ENCODE results near the gene SNX33.
"Not testable (repeated sequence)": the region's sequence is repeated elsewhere in the genome, so short reads cannot be mapped to it uniquely, and the experiment has no call there.

The SNX33 gene, protein sequence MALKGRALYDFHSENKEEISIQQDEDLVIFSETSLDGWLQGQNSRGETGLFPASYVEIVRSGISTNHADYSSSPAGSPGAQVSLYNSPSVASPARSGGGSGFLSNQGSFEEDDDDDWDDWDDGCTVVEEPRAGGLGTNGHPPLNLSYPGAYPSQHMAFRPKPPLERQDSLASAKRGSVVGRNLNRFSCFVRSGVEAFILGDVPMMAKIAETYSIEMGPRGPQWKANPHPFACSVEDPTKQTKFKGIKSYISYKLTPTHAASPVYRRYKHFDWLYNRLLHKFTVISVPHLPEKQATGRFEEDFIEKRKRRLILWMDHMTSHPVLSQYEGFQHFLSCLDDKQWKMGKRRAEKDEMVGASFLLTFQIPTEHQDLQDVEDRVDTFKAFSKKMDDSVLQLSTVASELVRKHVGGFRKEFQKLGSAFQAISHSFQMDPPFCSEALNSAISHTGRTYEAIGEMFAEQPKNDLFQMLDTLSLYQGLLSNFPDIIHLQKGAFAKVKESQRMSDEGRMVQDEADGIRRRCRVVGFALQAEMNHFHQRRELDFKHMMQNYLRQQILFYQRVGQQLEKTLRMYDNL

GRCh38 chr15:75647370-75648155 lies at the start of gene SNX33:
Gene SNX33, plus strand, starts transcription at chr15:75647912. Its CDS starts 1,191 bp downstream, at chr15:75649103.
- DNase-seq: peak; percentile 52

DNA sequence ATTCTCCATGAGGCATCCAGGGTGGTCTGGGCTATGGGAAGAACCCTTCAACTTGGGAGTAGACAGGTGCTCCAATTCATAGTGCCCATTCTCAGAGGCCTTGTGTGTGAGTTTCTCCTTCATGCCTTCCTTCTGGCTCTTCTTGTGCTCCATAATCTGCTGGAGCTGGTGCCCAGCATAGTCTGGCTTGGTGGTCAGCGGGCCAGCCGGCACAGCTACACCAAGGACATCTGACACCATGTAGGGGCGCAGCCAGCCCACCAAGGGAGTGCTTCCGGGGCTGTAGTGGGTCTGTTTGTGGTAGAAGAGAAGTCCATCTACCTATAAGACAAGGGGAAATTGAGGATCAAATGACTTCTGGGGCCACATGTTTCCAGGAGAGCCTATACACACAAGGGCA lies 49.4 kb upstream of the SNX33 start:
- no peak for DNase-seq

GRCh38 chr15:75599401-75599800 lies 48.3 kb upstream of the SNX33 start:
- no peak for DNase-seq

GRCh38 chr15:75606026-75606425 lies 41.7 kb upstream of the SNX33 start:
- no peak for DNase-seq

- no peak for DNase-seq
Measured at GRCh38 chr15:75606711-75607699, 40.7 kb upstream of the SNX33 start.

DNA sequence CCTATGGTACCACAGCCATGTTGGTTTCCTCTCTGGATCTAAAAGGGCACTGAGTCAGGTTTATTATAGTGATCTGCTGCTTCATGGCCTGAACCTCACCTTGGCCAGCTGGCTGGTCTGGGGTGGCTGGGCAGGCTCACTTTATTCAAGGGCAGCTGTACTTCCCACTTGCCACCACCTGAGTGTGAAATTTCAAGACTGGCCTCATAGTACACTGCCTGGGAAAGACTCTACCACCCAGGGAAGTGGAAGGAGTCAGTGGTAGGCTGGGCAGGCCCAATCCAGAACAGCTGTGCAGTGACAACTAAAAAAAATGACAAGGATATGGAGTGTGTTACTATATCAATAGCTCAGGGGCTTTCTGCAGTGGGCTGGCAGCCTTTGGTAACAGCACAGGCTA lies 30.9 kb upstream of the SNX33 start:
- DNase-seq: no peak

- DNase-seq: no peak
Measured at GRCh38 chr15:75620058-75620820, 27.5 kb upstream of the SNX33 start.

- DNase-seq: no peak
Measured at GRCh38 chr15:75620841-75621391, 26.8 kb upstream of the SNX33 start.

GRCh38 chr15:75622505-75622904 lies 25.2 kb upstream of the SNX33 start:
- DNase-seq: no peak

GRCh38 chr15:75625542-75626347 lies 22.0 kb upstream of the SNX33 start, which contains the start of gene SNUPN:
Gene SNUPN, minus strand, starts transcription at chr15:75625725. Its CDS starts 4,674 bp downstream, at chr15:75621051.
- DNase-seq: peak; percentile 95

DNA sequence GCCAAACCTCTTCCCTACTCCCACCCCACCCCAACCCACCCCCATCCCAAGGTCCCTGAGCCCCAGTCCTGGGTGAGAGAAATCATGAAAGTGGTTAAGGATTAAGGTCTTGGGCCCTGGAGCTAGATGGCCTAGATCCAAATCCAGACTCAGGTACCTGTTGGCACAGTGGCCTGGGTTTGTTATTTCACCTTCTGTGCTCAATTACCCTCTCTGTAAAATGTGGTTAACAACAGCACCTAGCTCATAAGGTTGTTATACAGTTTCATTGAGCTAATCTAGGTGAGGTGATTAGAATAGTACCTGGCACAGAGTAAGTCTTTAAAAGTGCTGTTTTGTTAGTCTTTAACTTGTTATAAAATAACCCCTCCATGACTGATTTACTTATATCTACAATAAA lies 15.8 kb upstream of the SNX33 start:
- DNase-seq: no peak

GRCh38 chr15:75633922-75634321 lies 13.8 kb upstream of the SNX33 start:
- DNase-seq: not testable (repeated sequence)

GRCh38 chr15:75636026-75636425 lies 11.7 kb upstream of the SNX33 start:
- no peak for DNase-seq

GRCh38 chr15:75637245-75638009 lies 10.3 kb upstream of the SNX33 start:
- DNase-seq: no peak

DNA sequence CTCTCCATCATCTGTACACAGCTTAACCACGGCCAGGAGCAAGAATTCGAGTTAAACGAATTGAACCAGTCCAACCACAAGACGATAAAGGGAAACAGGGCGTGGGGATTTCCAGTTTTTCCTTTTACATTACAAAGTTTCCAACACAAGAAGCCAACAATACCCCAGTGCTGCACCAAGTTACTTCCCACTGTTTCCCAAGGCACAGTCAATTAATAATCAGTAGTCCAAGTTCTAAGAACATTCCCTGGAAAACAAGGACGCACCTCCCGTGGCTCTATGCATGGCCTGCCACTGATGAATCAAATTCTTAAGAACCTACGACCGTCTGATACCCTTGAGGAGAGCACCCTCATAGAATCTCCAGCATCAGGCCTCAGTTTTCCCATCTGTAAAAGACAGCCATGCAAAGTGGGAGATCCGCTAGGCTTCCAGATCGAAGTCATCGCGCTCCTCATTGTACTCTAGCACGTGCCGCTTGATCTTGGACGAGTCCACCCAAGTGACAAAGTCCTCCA lies 8.5 kb upstream of the SNX33 start:
- DNase-seq: no peak

- peak; percentile 88 for DNase-seq
Measured at GRCh38 chr15:75639709-75640482, 7.8 kb upstream of the SNX33 start, which contains the start of gene IMP3. Gene IMP3, minus strand, starts transcription at chr15:75640224. Its CDS starts 56 bp downstream, at chr15:75640168.

GRCh38 chr15:75640483-75641178 lies 7.1 kb upstream of the SNX33 start:
- DNase-seq: peak; percentile 45

GRCh38 chr15:75641179-75641503 lies 6.6 kb upstream of the SNX33 start:
- no peak for DNase-seq

Data from stimulated activated CD4-positive, alpha-beta T cell treated with anti-CD3 and anti-CD28 coated beads, Interleukin-4, amount 100 ng/mL, for 1 hour (primary cell).